Heart left ventricle (tissue), 13 donors: ENCODE data around the gene UNC13C.

Source experiments
- CTCF ChIP-seq, 12 donors: fragments of 200-600 bp; sonication (generic) in 4 of 12; IDR thresholded peaks; one replicate each; pipeline versions ENCODE4 v1.5.0 to v1.8.0; 2018 to 2022; ENCODE audit warnings: antibody characterized with exemption in 12 of 12, mild to moderate bottlenecking in 5 of 12
- POLR2A ChIP-seq, 2 donors: fragments of 450-650 bp; IDR thresholded peaks; one replicate each; pipeline ENCODE4 v1.6.1; 2017; ENCODE audit warnings: antibody characterized with exemption in 2 of 2, mild to moderate bottlenecking in 2 of 2, moderate library complexity in 2 of 2
- donor health status: ischemic (EF 13 %, LVEDD 7.1; RV severe dilation, severe dysfunction).
- donor health status: DM: no; HTN: yes; CAD: no.
- donor health status: DM: no; HTN: no; CAD: no.
- donor health status: ischemic (EF 25% LVEDD 6.9; RV normal size, moderate dysfunction).
- donor health status: ischemic (EF 25% LVEDD 5.7; RV mildly dilated, moderate dysfunction).
- donor health status: ischemic (EF 35%, LVEDD 5.7; RV mildly dilated, moderate dysfunction).
- donor health status: nonischemic (EF 11% LVEDD 7.7; RV severe dilation, severe dysfunction).
- donor health status: DM: yes; HTN: yes; CAD: no.
- donor health status: PGD.
- donor health status: ischemic (EF 29% LVEDD 5.4; RV normal size, mild dysfunction).
- donor health status: nonischemic (EF 23%, LVEDD 6.1; RV moderate dilation, normal function).

GRCh38 chr15:54159012-54159411 is 180.8 kb downstream of the UNC13C start:
- no peak for TF ChIP-seq POLR2A (IDR thresholded peaks at IDR 0.05)
- no peak for TF ChIP-seq CTCF (IDR thresholded peaks at IDR 0.05)
